K562 (cell line): ENCODE results near the gene PXN. TPM values are rescaled to one million over a fixed set of nuclear protein-coding genes. Genes with fewer than 3 reads are reported as not detected.

Experiments
- ATAC-seq: fragments of 200-7000 bp; cut with Tn5 transposase; 3 replicates; pipeline ENCODE4 v1.9.1; 2020; ENCODE audit warnings: moderate library complexity
- BruUV-seq: library from RNA; stranded (reverse); fragments of 400-500 nt; replicated peaks from 2 replicates; lab custom pipeline; 2021; lab: Mats Ljungman, UMichigan
- CTCF ChIA-PET: fragments of 300-600 bp; formaldehyde crosslinking; extraction: SDS; loops from one replicate; lab custom pipeline; 2021; ENCODE audit warnings: low intra/inter-chr PET ratio; lab: Yijun Ruan, JAX
- POLR2A ChIA-PET: fragments of 300-600, 350-650 bp; sonication (Branson Sonifier 250); formaldehyde crosslinking; extraction: SDS; loops from one replicate; lab custom pipeline; 2021; ENCODE audit warnings: antibody characterized with exemption, inconsistent platforms; lab: Yijun Ruan, JAX
- DNase-seq, 4 experiments: peaks; one replicate each; pipeline versions ENCODE4 v3.0.0 to v3.0.0-alpha.2; 2011 to 2018; ENCODE audit warnings: low spot score in 3 of 4, mixed read lengths in 3 of 4; ENCODE audit errors: extremely low read depth in 1 of 4
- FAIRE-seq: peaks from 2 replicates; lab custom pipeline; 2011; peaks lifted over from hg19 to GRCh38; lab: Jason Lieb, UNC
- H2AFZ ChIP-seq: 2 replicates; pipeline ENCODE4 v1.6.0; 2011; ENCODE audit warnings: low read depth, low read length, control low read depth, inconsistent platforms
- H3K27ac ChIP-seq: fragments of 200-600 bp; 3 replicates; pipeline ENCODE4 v1.8.0; 2011; ENCODE audit warnings: low read depth, mild to moderate bottlenecking, control low read depth, inconsistent platforms, low read length, moderate library complexity, mixed read lengths; ENCODE audit errors: extremely low read depth
- H3K27me3 ChIP-seq, 2 experiments: fragments of 300-600 bp in 1 of 2; 2 replicates in 1 of 2; 3 replicates in 1 of 2; pipeline versions ENCODE4 v1.6.0 to v1.8.0; 2011; ENCODE audit warnings: inconsistent platforms in 2 of 2, low read length in 2 of 2, mild to moderate bottlenecking in 1 of 2, mixed read lengths in 1 of 2, moderate library complexity in 1 of 2; ENCODE audit not compliant: control insufficient read depth in 2 of 2, insufficient read depth in 2 of 2
- H3K36me3 ChIP-seq: fragments of 300-600 bp; 3 replicates; pipeline ENCODE4 v1.8.0; 2011; ENCODE audit warnings: mild to moderate bottlenecking, low read length, inconsistent platforms; ENCODE audit not compliant: control insufficient read depth, insufficient read depth
- H3K4me1 ChIP-seq, 2 experiments: fragments of 200-600 bp in 1 of 2; replicated peaks in 1 of 2; 2 replicates in 1 of 2; 3 replicates in 1 of 2; pipeline versions ENCODE4 v1.5.1 to v1.8.0; 2011; ENCODE audit warnings: inconsistent platforms in 2 of 2, low read length in 2 of 2, mild to moderate bottlenecking in 1 of 2, mixed read lengths in 1 of 2, moderate library complexity in 1 of 2; ENCODE audit not compliant: control insufficient read depth in 2 of 2, insufficient read depth in 2 of 2
- H3K4me2 ChIP-seq: 2 replicates; pipeline ENCODE4 v1.6.1; 2011; ENCODE audit warnings: low read length, control low read depth, inconsistent platforms, mixed read lengths; ENCODE audit not compliant: insufficient read depth
- H3K4me3 ChIP-seq: fragments of 200-600 bp; sonication (generic), shearing (Covaris generic); 2 replicates; pipeline ENCODE4 v1.5.1; 2016; ENCODE audit warnings: control low read depth, inconsistent platforms
- H3K79me2 ChIP-seq: fragments of 200-600 bp; 3 replicates; pipeline ENCODE4 v1.8.0; 2011; ENCODE audit warnings: low read length, inconsistent platforms; ENCODE audit not compliant: control insufficient read depth, insufficient read depth
- H3K9ac ChIP-seq, 2 experiments: 2 replicates each; pipeline versions ENCODE4 v1.6.0 to v1.6.1; 2011; ENCODE audit warnings: low read depth in 2 of 2, low read length in 2 of 2, control low read depth in 1 of 2, inconsistent platforms in 1 of 2, mild to moderate bottlenecking in 1 of 2, mixed read lengths in 1 of 2; ENCODE audit not compliant: insufficient read depth in 1 of 2
- H3K9me1 ChIP-seq: one replicate; pipeline ENCODE4 v1.6.0; 2011; ENCODE audit warnings: inconsistent platforms, mild to moderate bottlenecking, low read length, moderate library complexity; ENCODE audit not compliant: control insufficient read depth, insufficient read depth
- H3K9me3 ChIP-seq: replicated peaks from 2 replicates; pipeline ENCODE4 v1.5.1; 2011; ENCODE audit warnings: low read depth, low read length, inconsistent platforms; ENCODE audit not compliant: control insufficient read depth, insufficient read depth
- H4K20me1 ChIP-seq: replicated peaks from 2 replicates; pipeline ENCODE4 v1.6.1; 2011; ENCODE audit warnings: low read length, inconsistent platforms, mixed read lengths; ENCODE audit not compliant: control insufficient read depth, insufficient read depth
- C11orf30 ChIP-seq: fragments of 450-650 bp; IDR thresholded peaks from 2 replicates; pipeline ENCODE4 v1.6.1; 2016; ENCODE audit warnings: low read depth, mild to moderate bottlenecking
- CBFA2T3 ChIP-seq: fragments of 450-650 bp; IDR thresholded peaks from 2 replicates; pipeline ENCODE4 v1.6.1; 2017
- GTF2E2 ChIP-seq: fragments of 200-800 bp; sonication (Bioruptor generic); IDR thresholded peaks from 2 replicates; pipeline ENCODE4 v1.6.1; 2016; ENCODE audit warnings: missing genetic modification characterization, missing compliant biosample characterization
- KAT7 ChIP-seq: sonication (generic); formaldehyde crosslinking; IDR thresholded peaks from 2 replicates; pipeline ENCODE4 v1.8.0; 2022; ENCODE audit warnings: missing genetic modification reagents, mild to moderate bottlenecking, borderline replicate concordance
- MECOM ChIP-seq: fragments of 250-450 bp; sonication (Bioruptor Pico); IDR thresholded peaks from 2 replicates; pipeline ENCODE4 v1.8.0; 2022; ENCODE audit warnings: inconsistent platforms
- MED1 ChIP-seq: sonication (generic); formaldehyde crosslinking; IDR thresholded peaks from 2 replicates; pipeline ENCODE4 v1.8.1; 2023; ENCODE audit warnings: missing genetic modification reagents, borderline replicate concordance
- SAFB ChIP-seq: fragments of 200-400 bp; formaldehyde crosslinking; IDR thresholded peaks from 2 replicates; pipeline ENCODE4 v1.6.1; 2017; ENCODE audit warnings: low read depth, low read length, borderline replicate concordance
- ZNF175 ChIP-seq: fragments of 200-800 bp; sonication (Bioruptor generic); IDR thresholded peaks from 2 replicates; pipeline ENCODE4 v1.6.1; 2016; ENCODE audit warnings: low read depth, mild to moderate bottlenecking, missing genetic modification characterization, missing compliant biosample characterization
- WGBS: fragments of 100-300 bp; shearing (Covaris generic); methylation state at CpG from one replicate; pipeline ENCODE4 v1.1.6; 2016; ENCODE audit warnings: low coverage, mixed read lengths; ENCODE audit not compliant: insufficient coverage; ENCODE audit errors: missing lambda C conversion rate; 5-methylcytosine and 5-hydroxymethylcytosine counted together
- in situ Hi-C: fragments of 300-500 bp; cut with MboI; formaldehyde crosslinking; loops from 4 replicates; pipeline ENCODE4 v1.15.0; 2018; ENCODE audit warnings: inconsistent platforms, mixed read lengths
- intact Hi-C: fragments of 100-400 bp; cut with micrococcal nuclease; formaldehyde crosslinking; loops from 2 replicates; pipeline ENCODE4 v1.14.2; 2022
- polyA plus RNA-seq, 8 experiments: library from polyadenylated mRNA; depleted of rRNA in 4 of 8; stranded (reverse) in 5 of 8; unstranded in 3 of 8; fragments of >200 nt; fragmentation: Nextera tagmentation in 2 of 8; fragmentation: Illumina TruSeq in 1 of 8; extraction: Ambion mirVana in 2 of 8; extraction: Trizol in 1 of 8; gene quantifications; 2 replicates each; pipeline versions ENCODE4 v1.2.1 to v1.2.3, GENCODE V29; 2011 to 2014; ENCODE audit warnings: inconsistent platforms in 1 of 8, missing spikeins in 1 of 8
- total RNA-seq, 7 experiments: library from RNA; depleted of rRNA in 6 of 7; stranded (reverse); fragments of >200 nt in 6 of 7; fragmentation: Illumina TruSeq in 2 of 7; extraction: Trizol in 2 of 7; gene quantifications; 2 replicates each; pipeline versions ENCODE4 v1.2.1 to v1.2.3, GENCODE V29; 2011 to 2021; ENCODE audit warnings: low replicate concordance in 1 of 7
- TF ChIP-seq, protein P1 (sequence below): sonication (generic); IDR thresholded peaks from 2 replicates; pipeline ENCODE4 v1.6.1; 2016
- TF ChIP-seq, protein P2 (sequence below): fragments of 250-450 bp; sonication (Bioruptor Pico); IDR thresholded peaks from 2 replicates; pipeline ENCODE4 v1.5.0; 2021; ENCODE audit warnings: mild to moderate bottlenecking, borderline replicate concordance

The PXN gene
- total and polyA plus RNA-seq, 9 of the 15 experiments (the other 6 are each of a cell fraction or from before 2014, with no cell fraction given): 4.0 to 74.1 (median 18.6) TPM

DNA sequence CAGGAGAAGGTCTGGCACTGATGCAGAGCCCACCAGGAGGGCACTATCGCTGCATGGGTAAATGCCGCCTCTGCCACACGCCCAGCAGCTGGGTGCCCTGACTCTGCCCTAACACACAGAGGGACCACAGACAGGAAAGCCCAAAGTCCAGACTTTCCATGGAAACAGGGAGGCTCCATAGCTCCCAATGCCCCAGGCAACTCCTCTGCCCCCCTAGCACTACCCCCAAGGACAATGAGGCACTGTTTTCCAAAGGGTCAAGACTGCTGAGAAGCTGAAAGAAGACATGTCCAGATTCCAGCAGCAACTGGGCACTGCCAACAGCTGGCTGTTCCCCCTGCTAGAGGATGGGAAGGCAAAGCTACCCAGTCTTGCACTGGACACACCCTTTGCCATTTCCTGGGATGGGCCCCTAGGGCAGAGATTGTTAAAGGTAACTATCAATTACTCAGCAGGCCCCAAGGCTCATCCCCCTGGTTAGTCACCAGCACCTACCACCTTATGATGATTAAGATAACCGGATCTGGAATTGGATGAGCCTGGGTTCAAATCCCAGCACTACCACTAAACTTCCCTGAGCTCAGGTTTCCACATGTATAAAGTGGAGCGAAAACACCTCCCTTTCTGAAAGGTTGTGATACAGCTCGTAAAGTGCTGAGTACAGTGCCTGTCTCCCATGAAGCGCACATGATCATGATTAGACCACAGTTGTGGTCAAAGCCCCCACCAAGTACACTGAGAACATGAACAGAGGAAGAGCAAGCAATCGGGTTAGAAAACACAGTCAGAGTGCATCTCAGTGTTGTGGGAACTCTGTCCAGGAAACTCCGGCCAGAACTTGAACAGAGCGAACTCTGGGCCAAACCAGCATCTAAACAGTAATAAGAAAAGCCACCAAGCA, 3.3 kb downstream of the PXN start:
- H2AFZ ChIP-seq: no peak overlapping the region
- no peak overlapping the region for H3K4me3 ChIP-seq
- ATAC-seq (no peak), DNase-seq (peak in 3 of 4 experiments; percentile 31 to 46 (median 44)), FAIRE-seq (peak; percentile 58)
- H3K4me2 ChIP-seq: peak overlapping the region; percentile 7; the same call in 1 of the 2 replicates
- POLR2A ChIA-PET: interaction anchor here (0.6 to 10.5 kb wide), 12 partner anchors 8 to 256 kb away, joined by 3 to 110 read pairs (median 6); partner anchors contain the start of genes GCN1, RNU4-1, RNU4-2 and RPLP0
- no peaks in the 10 kb centered on the region for H3K9me3 ChIP-seq
- H3K27me3 ChIP-seq: no peaks in the 10 kb centered on the region
- CTCF ChIA-PET: no interaction called here
- peaks cover 42 to 43% of the 10 kb centered on the region in 2 experiments; a peak in 4 of 5 replicates for H3K4me1 ChIP-seq
- no peaks in the 10 kb centered on the region for H3K9me1 ChIP-seq
- intact Hi-C loops (no loop called here), in situ Hi-C loops (loop anchor here (5.0 kb wide), 1 partner anchor 35 kb away; no protein-coding TSS in a partner anchor)
- H3K36me3 ChIP-seq: no peaks in the 10 kb centered on the region; the same call in 2 of the 3 replicates
- H3K79me2 ChIP-seq: peaks cover 59% of the 10 kb centered on the region; the same call in 2 of the 3 replicates
- H3K27ac ChIP-seq: no peak overlapping the region
- H4K20me1 ChIP-seq: peaks cover 16% of the 10 kb centered on the region
- WGBS: 61% methylated on average over 10 of the region's 10 CpGs
- peak overlapping the region in 1 of 2 experiments; percentile 15; a peak in 1 of 4 replicates for H3K9ac ChIP-seq
- TF ChIP-seq MECOM (CRISPR knock-in tag) (no peak), KAT7 (no peak), ZNF175 (CRISPR knock-in tag) (no peak), CBFA2T3 (peak; percentile 26; the same call in 1 of the 2 replicates), C11orf30 (no peak), SAFB (no peak), GTF2E2 (tag) (no peak), MED1 (CRISPR knock-in tag) (no peak)
- TF ChIP-seq, protein P1, sequence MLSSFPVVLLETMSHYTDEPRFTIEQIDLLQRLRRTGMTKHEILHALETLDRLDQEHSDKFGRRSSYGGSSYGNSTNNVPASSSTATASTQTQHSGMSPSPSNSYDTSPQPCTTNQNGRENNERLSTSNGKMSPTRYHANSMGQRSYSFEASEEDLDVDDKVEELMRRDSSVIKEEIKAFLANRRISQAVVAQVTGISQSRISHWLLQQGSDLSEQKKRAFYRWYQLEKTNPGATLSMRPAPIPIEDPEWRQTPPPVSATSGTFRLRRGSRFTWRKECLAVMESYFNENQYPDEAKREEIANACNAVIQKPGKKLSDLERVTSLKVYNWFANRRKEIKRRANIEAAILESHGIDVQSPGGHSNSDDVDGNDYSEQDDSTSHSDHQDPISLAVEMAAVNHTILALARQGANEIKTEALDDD: peak; percentile 92
- TF ChIP-seq, protein P2, sequence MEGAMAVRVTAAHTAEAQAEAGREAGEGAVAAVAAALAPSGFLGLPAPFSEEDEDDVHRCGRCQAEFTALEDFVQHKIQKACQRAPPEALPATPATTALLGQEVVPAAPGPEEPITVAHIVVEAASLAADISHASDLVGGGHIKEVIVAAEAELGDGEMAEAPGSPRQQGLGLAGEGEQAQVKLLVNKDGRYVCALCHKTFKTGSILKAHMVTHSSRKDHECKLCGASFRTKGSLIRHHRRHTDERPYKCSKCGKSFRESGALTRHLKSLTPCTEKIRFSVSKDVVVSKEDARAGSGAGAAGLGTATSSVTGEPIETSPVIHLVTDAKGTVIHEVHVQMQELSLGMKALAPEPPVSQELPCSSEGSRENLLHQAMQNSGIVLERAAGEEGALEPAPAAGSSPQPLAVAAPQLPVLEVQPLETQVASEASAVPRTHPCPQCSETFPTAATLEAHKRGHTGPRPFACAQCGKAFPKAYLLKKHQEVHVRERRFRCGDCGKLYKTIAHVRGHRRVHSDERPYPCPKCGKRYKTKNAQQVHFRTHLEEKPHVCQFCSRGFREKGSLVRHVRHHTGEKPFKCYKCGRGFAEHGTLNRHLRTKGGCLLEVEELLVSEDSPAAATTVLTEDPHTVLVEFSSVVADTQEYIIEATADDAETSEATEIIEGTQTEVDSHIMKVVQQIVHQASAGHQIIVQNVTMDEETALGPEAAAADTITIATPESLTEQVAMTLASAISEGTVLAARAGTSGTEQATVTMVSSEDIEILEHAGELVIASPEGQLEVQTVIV (CRISPR knock-in tag): no peak
- BruUV-seq: no TSS peak
